Measurements from ENCODE around the gene IFT57.

DNA sequence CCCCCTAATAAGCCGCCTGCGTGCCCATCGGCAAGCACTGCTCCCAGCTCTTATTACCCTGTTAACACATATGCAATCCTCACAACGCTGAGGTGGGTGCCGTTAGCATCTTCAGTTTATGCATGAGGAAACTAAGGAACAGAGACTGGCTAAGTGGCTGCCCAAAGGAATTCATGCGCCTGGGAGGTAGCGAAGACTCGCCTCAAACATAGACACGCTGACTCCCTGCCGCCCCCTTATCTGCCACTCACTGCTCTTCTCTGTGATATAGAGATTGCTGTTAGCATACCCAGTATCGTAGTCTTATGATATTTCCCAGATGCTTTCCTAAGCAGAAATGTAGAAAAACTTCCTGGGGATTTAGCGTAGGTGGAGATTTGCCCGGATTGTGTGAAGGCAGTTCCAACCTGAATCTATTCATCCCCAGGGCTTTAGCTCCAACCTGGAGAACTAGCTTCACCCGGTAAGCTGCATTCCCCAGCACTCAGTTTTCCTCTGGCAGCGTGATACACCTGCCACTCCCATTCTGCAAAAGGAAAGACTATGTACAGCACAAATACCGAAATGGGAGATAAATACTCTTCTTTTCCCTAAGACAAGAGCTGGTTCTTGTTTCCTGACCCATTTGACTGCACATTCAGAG is 107.7 kb downstream of the IFT57 start:
- TF ChIP-seq POLR2A (IDR thresholded peaks at IDR 0.05) (no peak), CTCF (IDR thresholded peaks at IDR 0.05) (no peak), POLR2AphosphoS5 (IDR thresholded peaks at IDR 0.05) (no peak), EP300 (IDR thresholded peaks at IDR 0.05) (no peak)

Measured in gastroesophageal sphincter (tissue), 3 donors.